Left ventricle myocardium inferior (tissue), 1 donor: ENCODE data around the gene RPS2. TPM values are rescaled to one million over a fixed set of nuclear protein-coding genes. Genes with fewer than 3 reads are reported as not detected.

Experiments
- DNase-seq: peaks from one replicate; pipeline ENCODE4 v3.0.0-alpha.2; 2020
- H3K27ac ChIP-seq: fragments of 200-600 bp; replicated peaks from 2 replicates; pipeline ENCODE4 v1.8.0; 2021
- H3K27me3 ChIP-seq: fragments of 200-600 bp; 2 replicates; pipeline ENCODE4 v1.8.0; 2021; ENCODE audit warnings: low read depth
- H3K36me3 ChIP-seq: fragments of 200-600 bp; 2 replicates; pipeline ENCODE4 v1.8.0; 2021
- H3K4me1 ChIP-seq: fragments of 200-600 bp; 2 replicates; pipeline ENCODE4 v1.8.0; 2021
- H3K4me3 ChIP-seq: fragments of 200-600 bp; 2 replicates; pipeline ENCODE4 v1.8.0; 2021; ENCODE audit warnings: mild to moderate bottlenecking, moderate library complexity
- H3K9me3 ChIP-seq: fragments of 200-600 bp; replicated peaks from 2 replicates; pipeline ENCODE4 v1.8.0; 2021
- intact Hi-C: fragments of 100-400 bp; cut with micrococcal nuclease; formaldehyde crosslinking; loops from one replicate; pipeline ENCODE4 v1.11.0; 2022
- total RNA-seq: library from RNA; stranded (reverse); fragmentation: NEBNext Ultra II Directional; extraction: Animal tissue kit (Norgen Biotek cat#: 25700); gene quantifications from one replicate; pipeline ENCODE4 v1.2.1, GENCODE V29; 2021
- TF ChIP-seq, protein P1 (sequence below): fragments of 200-600 bp; IDR thresholded peaks from 2 replicates; pipeline ENCODE4 v1.8.0; 2021; ENCODE audit warnings: antibody characterized with exemption, mild to moderate bottlenecking, borderline replicate concordance
- donor health status: DM: no; HTN: yes; CAD: no; lungs with severe emphysema.

RPS2 gene
- total RNA-seq, 1 donor from 2014 or later: 753 TPM

DNA sequence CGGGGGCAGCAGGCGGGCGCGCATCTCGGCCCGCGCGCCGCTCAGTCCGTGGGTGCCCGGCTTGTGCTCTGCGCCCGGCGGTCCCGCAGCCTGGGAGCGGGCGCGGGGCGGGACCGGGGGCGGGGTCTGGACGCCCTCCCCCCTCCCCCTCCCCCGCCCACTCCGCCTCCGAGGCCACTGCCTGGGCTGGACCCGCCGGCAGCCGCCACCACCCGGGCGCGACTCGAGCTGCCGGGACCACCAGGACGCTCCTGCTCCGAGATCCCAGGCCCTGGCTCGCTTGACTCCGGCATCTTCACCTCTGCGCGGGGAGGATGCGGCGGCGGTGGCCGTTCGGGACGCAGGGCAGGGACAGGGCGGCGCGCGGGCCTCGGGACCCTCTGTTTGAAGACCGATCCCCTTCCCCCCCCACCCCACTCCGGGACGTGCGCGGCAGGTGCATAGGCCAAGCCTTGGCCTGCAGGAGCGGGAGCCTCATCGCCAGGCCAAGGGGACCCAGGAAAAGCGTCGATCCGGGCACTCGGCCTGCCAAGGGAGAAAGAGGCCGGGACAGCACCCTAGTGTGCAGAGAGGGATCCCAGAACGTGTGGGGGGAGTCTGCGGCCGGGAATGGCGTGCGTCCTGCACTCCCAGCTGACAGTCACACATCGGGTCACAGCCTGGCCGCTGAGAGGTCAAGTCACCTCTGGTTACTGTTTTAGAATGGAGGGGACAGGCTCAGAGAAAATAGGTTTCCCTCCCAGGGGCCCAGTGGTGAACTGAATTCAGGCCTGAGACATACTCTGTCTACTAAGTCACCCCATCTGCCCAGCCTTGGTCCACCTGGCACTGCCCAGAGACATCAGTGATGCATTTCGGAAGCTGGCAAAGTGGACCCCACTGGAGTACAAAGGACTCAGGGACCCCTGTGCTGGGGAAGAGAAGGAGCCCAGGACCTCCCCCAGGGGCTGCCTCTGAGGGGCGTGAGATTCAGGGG is 46.0 kb downstream of the RPS2 start, which contains the start of gene HS3ST6:
HS3ST6 (minus strand) TSS at position 65 of the 976 bp plus-strand sequence. CDS start 92 bp downstream, outside the sequence.
- no peak within 1 kb of the TSS for H3K27ac ChIP-seq
- no peaks in the 10 kb centered on the region for H3K9me3 ChIP-seq
- peak within 1 kb of the TSS; percentile 37 for H3K4me3 ChIP-seq
- TF ChIP-seq, protein P1, sequence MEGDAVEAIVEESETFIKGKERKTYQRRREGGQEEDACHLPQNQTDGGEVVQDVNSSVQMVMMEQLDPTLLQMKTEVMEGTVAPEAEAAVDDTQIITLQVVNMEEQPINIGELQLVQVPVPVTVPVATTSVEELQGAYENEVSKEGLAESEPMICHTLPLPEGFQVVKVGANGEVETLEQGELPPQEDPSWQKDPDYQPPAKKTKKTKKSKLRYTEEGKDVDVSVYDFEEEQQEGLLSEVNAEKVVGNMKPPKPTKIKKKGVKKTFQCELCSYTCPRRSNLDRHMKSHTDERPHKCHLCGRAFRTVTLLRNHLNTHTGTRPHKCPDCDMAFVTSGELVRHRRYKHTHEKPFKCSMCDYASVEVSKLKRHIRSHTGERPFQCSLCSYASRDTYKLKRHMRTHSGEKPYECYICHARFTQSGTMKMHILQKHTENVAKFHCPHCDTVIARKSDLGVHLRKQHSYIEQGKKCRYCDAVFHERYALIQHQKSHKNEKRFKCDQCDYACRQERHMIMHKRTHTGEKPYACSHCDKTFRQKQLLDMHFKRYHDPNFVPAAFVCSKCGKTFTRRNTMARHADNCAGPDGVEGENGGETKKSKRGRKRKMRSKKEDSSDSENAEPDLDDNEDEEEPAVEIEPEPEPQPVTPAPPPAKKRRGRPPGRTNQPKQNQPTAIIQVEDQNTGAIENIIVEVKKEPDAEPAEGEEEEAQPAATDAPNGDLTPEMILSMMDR: no peak
- H3K36me3 ChIP-seq: no peaks in the 10 kb centered on the region
- peaks cover 10% of the 10 kb centered on the region for H3K4me1 ChIP-seq
- intact Hi-C loops: no loop called here
- H3K27me3 ChIP-seq: peaks cover 99% of the 10 kb centered on the region
- DNase-seq: no peak

DNA sequence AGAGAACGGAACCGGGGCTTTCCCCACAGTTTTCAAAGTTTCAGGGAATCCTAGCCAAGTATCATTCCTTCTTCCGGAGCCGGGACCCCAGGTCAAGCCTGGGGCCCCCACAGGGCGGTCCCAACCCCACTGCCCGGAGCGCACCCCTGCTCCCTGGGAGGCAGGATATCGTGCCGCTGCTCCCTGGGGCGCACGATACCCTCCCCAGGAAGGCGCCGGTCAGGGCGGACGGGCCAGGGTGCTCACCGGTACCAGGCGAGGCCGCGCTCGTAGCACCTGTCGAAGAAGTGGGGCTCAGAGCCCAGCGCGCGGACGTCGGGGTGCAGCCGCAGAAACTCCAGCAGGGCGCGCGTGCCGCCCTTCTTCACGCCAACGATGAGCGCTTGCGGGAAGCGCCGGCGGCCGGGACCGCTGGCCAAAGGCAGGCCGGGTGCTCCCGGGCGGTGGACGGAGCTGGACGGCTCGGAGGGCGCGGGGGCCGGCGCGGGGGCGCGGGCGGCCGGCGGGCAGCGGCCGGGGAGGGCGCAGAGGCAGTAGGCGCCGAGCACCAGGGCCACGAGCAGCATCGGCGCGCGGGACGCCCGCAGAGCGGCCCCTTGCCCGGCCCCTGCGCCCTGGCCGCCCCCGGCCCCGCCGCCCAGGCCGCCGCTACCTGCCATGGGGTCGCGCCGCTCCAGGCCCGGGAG is 46.8 kb downstream of the RPS2 start:
- Histone ChIP-seq H3K9me3 (no peaks in the 10 kb centered on the region), H3K4me1 (peaks cover 8% of the 10 kb centered on the region), H3K4me3 (peak overlapping the region; percentile 37), H3K36me3 (no peaks in the 10 kb centered on the region), H3K27ac (no peak overlapping the region), H3K27me3 (peaks cover 97% of the 10 kb centered on the region)
- DNase-seq: no peak
- intact Hi-C loops: no loop called here
- TF ChIP-seq, protein P1: no peak

DNA sequence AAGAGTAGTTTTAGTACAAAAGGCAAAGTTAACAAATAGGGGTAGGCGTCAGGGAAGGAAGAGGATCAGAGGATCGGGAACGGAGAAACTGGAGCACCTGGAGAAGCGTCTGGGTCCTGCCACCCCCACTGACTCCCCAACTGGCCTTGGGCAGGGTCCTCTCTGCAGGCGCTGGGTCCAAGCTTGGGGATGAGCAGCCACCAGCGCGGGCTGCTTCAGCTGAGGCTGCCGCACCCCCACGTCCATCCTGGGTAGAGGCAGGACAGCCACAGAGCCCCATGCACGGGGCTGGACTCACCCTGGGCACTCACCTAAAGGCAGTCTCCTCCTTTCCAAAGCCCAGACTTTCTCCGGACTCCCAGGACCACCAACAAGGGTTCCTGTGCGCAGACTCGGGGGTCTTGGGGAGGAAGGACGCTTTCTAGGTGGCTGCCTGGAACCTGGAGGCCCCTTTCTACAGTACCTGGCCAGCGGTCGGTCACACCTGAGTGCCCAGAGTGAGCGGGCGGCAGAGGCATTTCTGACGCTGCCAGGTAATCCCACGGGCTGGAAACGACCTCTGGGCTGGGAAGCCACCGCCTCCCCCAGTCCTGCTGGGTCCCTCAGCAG is 47.5 kb downstream of the RPS2 start:
- Histone ChIP-seq H3K27ac (no peak overlapping the region), H3K36me3 (no peaks in the 10 kb centered on the region), H3K9me3 (no peaks in the 10 kb centered on the region), H3K4me1 (peaks cover 8% of the 10 kb centered on the region), H3K27me3 (peaks cover 96% of the 10 kb centered on the region), H3K4me3 (no peak overlapping the region)
- intact Hi-C loops: no loop called here
- TF ChIP-seq, protein P1: no peak
- no peak for DNase-seq

DNA sequence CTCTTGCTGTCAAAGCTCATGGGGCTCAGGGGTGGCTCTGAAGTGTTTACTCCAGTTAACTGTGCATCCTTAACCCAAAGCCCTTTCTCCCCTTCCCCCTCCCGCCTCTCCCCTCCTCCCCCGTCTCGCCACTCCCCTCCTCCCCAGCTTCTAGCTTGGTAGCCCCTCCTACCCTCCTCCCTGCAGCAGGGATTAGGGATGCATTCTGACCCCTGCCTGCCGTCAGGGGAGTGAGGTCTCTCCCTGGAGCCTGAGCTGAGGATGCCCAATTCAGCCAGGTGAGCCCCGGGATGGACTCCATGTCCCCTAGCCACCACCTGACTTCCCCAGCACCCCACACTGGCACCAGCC is 48.0 kb downstream of the RPS2 start:
- H3K27me3 ChIP-seq: peaks cover 95% of the 10 kb centered on the region
- peaks cover 8% of the 10 kb centered on the region for H3K4me1 ChIP-seq
- DNase-seq: no peak
- H3K4me3 ChIP-seq: no peak overlapping the region
- intact Hi-C loops: no loop called here
- no peak overlapping the region for H3K27ac ChIP-seq
- no peaks in the 10 kb centered on the region for H3K9me3 ChIP-seq
- no peaks in the 10 kb centered on the region for H3K36me3 ChIP-seq
- TF ChIP-seq, protein P1: no peak
